LNCAP (cell line): ENCODE measurements around the gene DPF1.

ENCODE experiments used
- CTCF ChIP-seq: fragments of 450-650 bp; IDR thresholded peaks from 2 replicates; pipeline ENCODE4 v1.5.1; 2017; ENCODE audit warnings: mild to moderate bottlenecking

Gene DPF1

GRCh38 chr19:38221421-38221820 is 2.6 kb downstream of the DPF1 start:
- no peak for TF ChIP-seq CTCF

GRCh38 chr19:38219221-38219620 is 4.8 kb downstream of the DPF1 start:
- no peak for TF ChIP-seq CTCF

- no peak for TF ChIP-seq CTCF
Measured at GRCh38 chr19:38218204-38218603, 5.8 kb downstream of the DPF1 start.

- TF ChIP-seq CTCF = no peak
Measured at GRCh38 chr19:38216785-38217641, 7.0 kb downstream of the DPF1 start.

GRCh38 chr19:38213911-38214625 is 10.0 kb downstream of the DPF1 start:
- no peak for TF ChIP-seq CTCF

- no peak for TF ChIP-seq CTCF
Measured at GRCh38 chr19:38213469-38213868, 10.6 kb downstream of the DPF1 start.

- no peak for TF ChIP-seq CTCF
Measured at GRCh38 chr19:38211766-38212165, 12.3 kb downstream of the DPF1 start.
